Activated CD8-positive, alpha-beta memory T cell treated with anti-CD3 and anti-CD28 coated beads for 1 hour (primary cell): Measurements from ENCODE around the gene ZNF785.
"Not testable (repeated sequence)": the region's sequence is repeated elsewhere in the genome, so short reads cannot be mapped to it uniquely, and the experiment has no call there.

ENCODE experiments used
- DNase-seq, 2 donors: peaks; one replicate each; pipeline ENCODE4 v3.0.0-alpha.2; 2020; ENCODE audit warnings: low read depth in 1 of 2; ENCODE audit errors: extremely low read depth in 1 of 2

Gene ZNF785

DNA sequence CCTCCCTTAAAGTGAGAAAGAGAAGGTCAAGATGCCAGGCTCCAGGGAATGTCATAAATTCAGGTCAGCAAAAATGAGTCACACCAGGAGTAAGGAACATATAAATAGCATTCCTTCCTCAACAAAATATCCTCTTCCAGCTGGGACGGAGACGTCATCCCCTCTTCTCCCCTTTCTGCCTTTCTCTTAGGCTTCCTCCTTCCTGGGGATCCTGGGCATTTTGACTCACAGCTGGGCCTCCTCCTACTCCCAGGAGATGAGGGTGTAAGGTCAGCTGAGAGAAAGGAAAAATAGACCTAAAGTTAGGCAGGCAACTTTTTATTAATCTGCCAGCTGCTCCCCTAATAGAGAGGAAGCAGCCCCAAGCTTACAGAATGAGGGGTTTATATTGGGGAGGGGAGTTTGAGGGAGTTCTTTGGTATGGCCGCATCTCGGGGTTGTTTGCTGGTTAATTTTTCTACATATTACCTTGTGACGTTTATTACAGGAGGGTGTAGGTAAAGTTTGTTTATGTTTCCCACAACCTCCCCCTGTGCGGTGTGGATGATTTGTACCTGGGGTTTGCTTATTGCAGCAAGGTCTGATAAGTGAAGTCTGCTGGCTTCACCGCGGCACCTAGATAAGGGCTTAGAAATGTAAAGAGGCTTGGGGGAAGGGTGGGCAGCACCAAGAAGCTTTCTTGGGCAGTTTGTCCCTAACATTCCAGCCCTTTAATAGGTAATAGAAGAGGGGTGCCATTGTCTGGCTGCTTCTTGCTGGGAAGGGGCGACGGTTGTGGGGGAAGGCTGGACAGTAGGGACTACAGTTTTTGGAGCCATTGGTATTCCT, 43.8 kb downstream of the ZNF785 start:
- no peak for DNase-seq

DNA sequence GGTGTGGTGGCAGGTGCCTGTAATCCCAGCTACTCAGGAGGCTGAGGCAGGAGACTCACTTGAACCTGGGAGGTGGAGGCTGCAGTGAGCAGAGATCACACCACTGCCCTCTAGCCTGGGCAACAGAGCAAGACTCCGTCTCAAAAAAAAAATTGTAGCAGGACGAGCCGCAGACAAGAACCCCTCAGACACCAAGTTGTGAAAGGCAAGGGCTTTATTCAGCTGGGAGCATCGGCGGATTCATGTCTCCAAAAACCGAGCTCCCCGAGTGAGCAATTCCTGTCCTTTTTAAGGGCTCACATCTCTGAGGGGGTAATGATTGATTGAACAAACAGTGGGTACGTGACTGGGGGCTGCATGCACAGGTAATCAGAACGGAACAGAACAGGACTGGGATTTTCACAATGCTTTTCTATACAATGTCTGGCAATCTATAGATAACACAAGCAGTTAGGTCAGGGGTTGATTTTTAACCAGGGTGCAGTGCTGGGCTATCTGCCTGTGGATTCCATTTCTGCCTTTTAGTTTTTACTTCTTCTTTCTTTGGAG, 44.5 kb downstream of the ZNF785 start:
- DNase-seq: not testable (repeated sequence)

DNA sequence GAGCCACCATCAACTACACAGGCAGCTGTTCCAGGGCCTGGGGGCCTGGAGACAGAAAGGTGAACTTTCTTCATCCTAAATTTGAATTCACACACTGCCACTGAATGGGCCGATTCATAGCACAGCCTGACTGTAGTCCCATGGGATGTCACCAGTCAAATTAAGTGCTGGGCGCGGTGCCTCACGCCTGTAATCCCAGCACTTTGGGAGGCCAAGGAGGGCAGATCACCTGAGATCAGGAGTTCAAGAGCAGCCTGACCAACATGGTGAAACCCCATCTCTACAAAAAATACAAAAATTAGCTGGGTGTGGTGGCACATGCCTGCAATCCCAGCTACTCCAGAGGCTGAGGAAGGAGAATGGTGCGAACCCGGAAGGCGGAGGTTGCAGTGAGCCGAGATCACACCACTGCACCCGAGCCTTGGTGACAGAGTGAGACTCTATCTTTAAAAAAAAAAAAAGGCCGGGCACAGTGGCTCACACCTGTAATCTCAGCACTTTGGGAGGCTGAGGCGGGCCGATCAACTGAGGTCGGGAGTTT, 45.4 kb downstream of the ZNF785 start:
- DNase-seq: not testable (repeated sequence)

DNA sequence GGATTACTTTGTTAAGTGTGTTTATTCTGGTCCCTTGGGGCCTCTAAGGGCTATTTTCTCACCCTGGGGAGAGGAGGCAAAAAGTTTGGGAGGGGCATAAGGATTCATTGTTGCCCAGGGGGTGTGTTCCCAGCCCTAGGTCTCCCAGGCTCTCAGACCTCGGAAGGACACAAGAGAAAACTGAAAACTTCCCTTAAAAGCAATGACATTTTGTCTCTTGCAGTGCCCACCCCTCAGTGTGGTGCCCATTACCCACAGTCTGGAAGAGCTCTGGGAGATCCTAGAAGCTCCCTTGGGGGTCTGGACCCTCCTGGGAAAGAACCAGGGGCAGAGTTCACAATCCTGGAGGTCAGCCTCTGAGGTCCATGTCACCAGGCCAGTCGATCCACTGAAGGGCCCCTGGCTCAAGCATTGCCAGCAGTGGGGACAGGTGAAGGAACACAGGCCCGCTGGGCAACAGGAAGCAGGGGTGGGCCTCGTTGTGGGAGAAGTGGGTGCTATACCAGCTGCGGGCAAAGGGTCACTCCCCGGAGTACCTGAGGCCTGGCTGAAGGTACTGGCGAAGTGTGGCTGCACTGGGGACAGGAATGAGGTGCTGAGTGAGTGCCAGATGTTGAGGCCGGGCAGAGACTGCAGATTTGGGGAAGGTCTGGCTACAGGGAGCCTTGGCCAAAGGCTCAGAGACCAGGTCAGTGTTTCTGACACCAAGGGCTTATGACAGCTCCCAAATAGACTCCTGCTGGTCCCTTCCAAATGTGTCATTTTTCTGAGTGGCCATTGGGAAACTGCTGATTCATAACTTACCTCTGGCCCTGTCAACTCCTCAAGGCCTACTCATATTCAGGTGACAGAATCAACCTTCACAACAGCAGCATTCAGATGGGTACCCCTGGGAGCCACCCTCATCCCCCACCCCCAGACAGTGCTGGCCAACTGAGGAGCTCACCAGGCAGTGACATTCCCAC, 46.2 kb downstream of the ZNF785 start:
- no peak for DNase-seq

DNA sequence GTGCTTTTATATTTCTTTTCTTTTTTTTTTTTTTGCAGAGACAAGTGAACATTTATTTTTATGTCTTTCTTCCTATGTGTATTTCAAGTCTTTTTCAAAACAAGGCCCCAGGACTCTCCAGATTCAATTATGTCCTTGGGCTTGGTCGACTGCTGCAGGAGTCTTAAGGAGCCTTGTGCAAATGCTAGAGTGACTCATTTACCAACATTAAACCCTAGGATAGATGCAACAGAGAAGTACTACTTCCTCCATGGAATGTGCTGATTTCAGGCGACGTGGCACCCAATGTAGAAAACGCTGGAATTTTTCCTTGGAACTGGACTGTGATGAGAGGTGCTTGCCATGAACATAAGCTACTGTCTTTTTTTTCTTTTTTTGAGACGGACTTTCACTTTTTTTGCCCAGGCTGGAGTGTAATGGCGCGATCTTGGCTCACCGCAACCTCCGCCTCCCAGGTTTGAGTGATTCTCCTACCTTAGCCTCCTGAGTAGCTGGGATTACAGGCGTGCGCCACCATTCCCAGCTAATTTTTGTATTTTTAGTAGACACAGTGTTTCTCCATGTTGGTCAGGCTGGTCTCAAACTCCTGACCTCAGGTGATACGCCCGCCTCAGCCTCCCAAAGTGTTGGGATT, 49.0 kb downstream of the ZNF785 start:
- not testable (repeated sequence) for DNase-seq

DNA sequence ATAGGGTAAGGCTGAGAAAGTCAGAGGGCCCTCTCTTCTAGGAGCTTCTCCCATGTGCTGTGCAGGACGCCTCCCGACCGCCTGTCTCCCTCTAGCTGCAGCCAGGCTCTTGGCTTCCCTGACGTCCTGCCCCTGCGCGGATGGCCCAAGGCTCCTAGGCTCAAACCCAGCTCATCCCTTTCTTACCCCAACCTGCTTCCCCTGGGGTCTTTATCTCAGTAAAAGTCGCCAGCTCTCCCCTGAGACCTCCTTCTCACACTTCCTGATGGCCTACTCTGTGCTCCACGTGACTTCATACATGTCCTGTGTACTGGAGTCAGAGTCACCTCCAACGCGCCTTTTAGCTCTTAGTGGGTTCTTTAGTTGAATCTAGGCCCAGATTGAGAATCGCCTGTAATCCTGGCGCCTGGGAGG, 49.7 kb downstream of the ZNF785 start:
- peak in 1 of 2 donors; percentile 44 for DNase-seq

DNA sequence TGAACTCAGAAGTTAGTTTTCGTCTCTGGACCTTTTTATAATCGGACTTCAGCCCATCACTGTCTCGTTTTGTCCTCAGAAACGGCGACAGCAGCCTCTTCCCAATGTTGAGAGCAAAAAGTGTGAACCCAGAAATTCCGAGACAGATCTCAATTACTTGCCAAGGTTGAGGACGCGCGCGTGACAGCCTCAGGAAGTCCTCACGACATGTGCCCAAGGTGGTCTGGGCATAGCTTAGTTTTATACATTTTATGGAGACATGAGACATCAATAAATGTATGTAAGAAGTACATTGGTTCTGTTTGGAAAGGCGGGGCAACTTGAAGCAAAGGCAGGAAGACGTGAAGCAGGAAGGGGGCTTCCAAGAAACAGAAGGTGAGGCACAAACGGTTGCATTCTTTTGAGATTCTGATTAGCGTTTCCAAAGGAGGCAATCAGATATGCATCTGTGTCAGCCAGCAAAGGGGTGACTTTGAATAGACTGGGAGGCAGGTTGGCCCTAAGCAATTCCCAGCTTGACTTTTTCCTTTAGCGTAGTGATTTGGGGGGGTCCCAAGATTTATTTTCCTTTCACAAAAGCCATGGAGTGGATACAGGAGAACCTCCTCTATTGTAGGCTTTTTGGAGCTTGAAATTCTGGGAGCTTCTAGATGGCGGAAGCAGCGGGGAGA, 50.3 kb downstream of the ZNF785 start:
- DNase-seq: no peak

DNA sequence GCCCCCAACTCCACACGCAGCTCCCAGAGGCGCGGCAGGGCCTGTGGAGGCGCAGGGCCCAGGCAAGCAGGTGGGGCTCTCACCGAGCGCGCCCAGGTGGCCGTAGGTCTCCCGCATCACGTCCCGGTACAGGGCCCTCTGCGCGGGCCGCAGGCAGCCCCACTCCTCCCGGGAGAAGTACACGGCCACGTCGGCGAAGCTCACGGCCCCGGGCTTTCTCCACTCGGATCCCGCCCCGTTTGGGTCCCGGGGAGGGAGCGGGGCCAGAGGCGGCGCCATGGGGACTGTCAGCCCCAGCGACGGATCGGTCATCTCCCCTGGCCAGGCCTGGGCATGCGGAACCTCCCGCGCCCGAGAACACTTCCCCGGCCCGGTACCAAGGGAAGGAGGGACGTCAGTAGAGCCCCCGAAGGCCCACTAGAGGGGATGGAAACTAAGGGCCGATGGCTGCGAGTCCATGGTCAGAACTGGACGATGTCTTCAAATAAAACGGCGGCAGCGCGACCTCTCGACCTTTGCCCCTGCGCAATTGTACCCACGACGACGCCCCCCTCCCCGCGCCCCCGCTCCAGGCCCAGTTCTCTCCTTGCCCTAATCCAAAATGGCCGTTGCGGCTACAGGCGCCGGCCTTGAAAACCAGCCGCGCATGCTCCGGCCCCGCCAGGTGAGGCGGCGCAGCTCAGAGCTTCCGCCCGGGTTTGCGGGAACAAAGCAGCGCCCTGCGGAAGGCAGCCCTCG, 51.0 kb downstream of the ZNF785 start, which contains the start of gene ZNF747:
Gene ZNF747, minus strand, starts transcription at position 491 of the 738 bp plus-strand sequence. Its CDS starts 179 bp downstream, at position 312.
- DNase-seq: peak; percentile 74 to 87

DNA sequence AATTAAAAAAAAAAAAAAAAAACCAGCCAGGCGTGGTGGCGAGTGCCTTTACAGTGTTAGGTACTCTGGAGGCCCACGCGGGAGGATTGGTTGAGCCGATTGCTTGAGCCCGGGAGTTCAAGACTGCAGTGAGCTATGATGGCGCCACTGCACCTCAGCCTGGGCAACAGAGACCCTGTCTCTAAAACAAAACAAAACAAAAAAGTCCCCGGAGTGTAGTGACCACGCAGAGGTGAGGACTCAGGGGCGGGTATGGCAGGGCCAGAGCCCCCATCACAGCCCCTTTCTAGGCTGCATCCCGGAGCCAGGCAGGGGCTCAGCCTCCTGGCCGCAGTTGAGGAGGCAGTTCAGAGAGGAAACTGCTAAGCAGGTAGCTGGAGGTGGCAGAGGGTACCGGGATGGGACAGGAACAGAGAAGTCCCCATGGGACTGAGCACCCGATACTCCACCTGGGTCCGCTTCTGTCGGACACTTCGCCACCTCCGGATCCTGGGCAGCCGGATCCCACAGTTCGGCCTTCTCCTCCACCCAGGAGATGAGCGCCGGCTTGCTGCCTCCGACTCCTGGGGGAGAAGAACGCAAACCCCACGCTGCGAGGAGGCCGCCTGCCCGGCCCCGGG, 51.6 kb downstream of the ZNF785 start:
- DNase-seq: no peak

DNA sequence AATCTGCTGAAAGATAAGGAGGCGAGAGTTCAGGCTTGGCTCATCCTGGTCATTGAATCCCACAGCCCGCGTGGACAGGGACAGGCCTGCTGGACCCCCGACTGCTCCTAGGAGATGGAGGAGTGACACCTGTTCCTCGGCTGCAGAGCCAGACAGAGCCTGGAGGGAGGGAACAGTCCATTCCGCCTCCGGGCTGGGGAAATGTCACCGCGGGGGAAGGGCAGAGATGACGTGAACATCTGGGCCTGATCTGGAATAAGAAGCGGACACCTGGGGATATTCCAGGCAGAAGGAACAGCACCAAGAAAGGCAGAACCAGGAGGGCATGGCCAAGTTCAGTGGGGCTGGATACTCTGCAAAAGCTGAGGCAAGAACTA, 52.4 kb downstream of the ZNF785 start:
- no peak for DNase-seq

DNA sequence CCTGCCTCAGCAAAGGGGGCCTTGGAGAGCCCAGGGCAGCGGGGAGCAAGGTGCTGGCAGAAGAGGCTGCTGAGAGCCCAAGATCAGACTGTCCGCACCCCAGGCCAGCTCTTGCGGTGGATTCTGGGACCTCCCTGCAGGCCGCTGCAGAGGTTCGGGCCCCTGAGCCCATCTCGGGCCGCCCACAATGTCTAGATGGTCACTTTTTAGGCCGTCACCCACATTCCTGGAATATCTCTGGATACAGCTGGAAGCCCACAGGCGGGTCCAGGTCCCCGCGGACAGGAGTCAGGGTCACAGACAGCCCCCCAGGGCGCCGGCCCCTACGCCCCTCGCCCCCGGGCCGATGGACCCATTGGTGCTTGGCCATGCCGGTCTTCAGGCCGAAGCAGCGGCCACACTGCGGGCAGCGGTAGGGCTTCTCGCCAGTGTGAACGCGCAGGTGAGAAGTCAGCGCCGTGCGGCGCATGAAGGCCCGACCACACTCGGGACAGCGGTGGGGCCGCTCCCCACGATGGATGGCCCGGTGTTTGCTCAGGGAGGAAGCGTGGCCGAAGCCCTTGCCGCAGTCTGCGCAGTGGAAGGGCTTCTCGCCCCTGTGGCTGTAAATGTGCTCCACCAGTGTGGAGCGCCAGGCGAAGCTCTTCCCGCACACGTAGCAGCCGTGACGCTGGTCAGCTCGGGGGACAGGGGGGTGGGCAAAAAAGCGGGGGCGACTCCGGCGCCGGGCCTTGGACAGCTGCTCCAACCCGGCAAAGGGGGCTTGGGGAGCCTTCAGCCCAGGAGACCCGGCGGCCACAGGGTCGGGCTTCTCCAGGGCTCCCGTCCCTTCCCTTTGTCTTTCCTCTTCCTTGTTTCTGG, 53.0 kb downstream of the ZNF785 start:
- no peak for DNase-seq
